C4-2B (cell line): ENCODE measurements around the gene TPRA1.

ENCODE experiments used
- H3K27ac ChIP-seq: fragments of 450-650 bp; 2 replicates; pipeline ENCODE4 v1.5.1; 2017
- ZFX ChIP-seq: fragments of 450-650 bp; IDR thresholded peaks from 2 replicates; pipeline ENCODE4 v1.6.1; 2017
- TF ChIP-seq, protein P1 (sequence below): fragments of 450-650 bp; conservative IDR thresholded peaks from 2 replicates; pipeline ENCODE4 v1.5.1; 2017; ENCODE audit warnings: mild to moderate bottlenecking

The TPRA1 gene

DNA sequence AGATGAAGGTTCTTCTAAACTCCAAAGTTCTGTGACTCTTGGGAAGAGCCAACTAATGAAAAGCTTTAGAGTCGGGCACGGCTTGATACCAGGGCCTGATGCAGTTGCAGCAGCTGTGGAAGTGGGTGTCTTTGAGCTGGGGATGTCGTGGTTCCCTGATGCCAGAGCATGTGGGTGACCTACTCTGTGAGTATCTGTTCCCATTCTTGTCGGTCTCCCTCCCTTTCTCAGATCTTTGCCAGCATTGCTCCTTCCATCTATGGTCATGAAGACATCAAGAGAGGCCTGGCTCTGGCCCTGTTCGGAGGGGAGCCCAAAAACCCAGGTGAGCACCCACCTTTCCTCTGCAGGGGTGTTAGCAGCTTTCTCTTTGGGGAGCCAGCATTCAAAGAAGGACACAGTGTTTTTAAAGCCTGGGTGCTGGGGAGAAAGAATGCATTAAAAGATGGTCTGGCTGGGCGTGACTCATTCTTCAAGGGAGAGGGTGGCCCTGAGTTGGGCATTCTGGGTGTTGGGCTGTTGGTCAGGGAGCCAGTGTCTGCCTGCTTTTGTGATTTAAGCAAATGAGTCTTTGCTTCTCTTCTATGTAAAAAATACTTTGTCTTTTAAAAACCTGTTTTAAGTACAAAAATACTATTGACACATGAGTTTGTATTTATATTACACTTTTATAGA is 25.2 kb upstream of the TPRA1 start:
- H3K27ac ChIP-seq, result no peak overlapping the region
- TF ChIP-seq, protein P1, sequence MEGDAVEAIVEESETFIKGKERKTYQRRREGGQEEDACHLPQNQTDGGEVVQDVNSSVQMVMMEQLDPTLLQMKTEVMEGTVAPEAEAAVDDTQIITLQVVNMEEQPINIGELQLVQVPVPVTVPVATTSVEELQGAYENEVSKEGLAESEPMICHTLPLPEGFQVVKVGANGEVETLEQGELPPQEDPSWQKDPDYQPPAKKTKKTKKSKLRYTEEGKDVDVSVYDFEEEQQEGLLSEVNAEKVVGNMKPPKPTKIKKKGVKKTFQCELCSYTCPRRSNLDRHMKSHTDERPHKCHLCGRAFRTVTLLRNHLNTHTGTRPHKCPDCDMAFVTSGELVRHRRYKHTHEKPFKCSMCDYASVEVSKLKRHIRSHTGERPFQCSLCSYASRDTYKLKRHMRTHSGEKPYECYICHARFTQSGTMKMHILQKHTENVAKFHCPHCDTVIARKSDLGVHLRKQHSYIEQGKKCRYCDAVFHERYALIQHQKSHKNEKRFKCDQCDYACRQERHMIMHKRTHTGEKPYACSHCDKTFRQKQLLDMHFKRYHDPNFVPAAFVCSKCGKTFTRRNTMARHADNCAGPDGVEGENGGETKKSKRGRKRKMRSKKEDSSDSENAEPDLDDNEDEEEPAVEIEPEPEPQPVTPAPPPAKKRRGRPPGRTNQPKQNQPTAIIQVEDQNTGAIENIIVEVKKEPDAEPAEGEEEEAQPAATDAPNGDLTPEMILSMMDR, result no peak
- no peak for TF ChIP-seq ZFX

- H3K27ac ChIP-seq, result no peak overlapping the region
- TF ChIP-seq, protein P1, result no peak
- TF ChIP-seq ZFX, result no peak
Observed at GRCh38 chr3:127614928-127615589, 24.5 kb upstream of the TPRA1 start.

- no peak for TF ChIP-seq ZFX
- TF ChIP-seq, protein P1, result no peak
- peak overlapping the region; percentile 61 for H3K27ac ChIP-seq
Observed at GRCh38 chr3:127613406-127613805, 22.9 kb upstream of the TPRA1 start.

DNA sequence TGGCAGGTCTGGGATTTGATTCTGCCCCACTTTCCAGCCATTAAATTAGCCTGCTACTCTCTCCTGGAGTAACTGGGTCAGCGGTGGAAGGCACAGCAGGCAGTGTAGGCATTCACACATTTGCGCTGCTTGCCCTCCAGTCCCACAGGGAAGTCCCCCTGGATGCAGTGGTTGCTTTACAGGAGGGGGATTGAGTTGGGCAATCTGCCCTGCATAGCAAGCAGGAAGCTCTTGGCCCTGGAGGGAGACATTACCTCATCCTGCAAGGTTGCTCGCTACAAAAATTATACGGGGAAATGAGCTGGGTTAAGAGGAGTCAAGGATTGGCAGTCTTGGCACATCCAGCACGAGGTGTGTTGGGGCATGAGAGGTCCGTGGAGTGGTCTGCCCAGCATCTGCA is 22.4 kb upstream of the TPRA1 start:
- TF ChIP-seq, protein P1, result no peak
- TF ChIP-seq ZFX, result no peak
- H3K27ac ChIP-seq, result peak overlapping the region; percentile 61

- peak overlapping the region; percentile 61; the same call in 1 of the 2 replicates for H3K27ac ChIP-seq
- TF ChIP-seq, protein P1, result no peak
- no peak for TF ChIP-seq ZFX
Observed at GRCh38 chr3:127611251-127611650, 20.7 kb upstream of the TPRA1 start.

DNA sequence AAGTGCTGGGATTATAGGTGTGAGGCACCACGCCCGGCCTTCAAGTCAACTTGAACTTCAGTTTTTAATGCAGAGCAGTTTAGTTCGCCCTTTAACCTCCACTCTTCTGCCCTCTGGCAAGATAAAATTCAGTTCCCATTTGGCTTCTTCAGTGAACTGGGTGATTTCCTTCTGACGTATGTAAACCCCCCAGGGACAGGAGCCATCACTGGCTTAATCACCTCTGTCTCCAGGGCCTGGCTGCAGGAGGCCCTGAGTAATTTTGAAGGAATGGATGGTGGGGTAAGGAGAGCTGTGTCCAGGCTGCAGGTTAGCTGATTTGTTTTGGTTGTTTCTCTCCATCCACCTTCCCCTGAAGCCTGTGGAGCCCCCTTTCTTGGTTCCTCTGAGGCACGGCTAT is 19.6 kb upstream of the TPRA1 start:
- no peak overlapping the region for H3K27ac ChIP-seq
- no peak for TF ChIP-seq ZFX
- TF ChIP-seq, protein P1, result no peak

DNA sequence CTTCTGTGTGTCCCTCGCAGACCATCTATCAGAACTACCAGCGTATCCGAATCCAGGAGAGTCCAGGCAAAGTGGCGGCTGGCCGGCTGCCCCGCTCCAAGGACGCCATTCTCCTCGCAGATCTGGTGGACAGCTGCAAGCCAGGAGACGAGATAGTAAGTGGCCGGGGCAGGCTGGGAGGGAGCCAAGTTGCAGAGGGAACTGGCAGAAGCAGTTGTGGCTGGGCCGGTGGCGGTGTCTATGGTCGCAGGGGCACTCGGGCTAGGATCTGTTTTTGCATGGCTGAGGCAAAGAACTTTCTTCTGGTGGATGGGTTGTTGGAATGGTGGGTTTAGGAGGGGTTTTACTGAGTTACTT is 17.8 kb upstream of the TPRA1 start:
- no peak for TF ChIP-seq ZFX
- TF ChIP-seq, protein P1, result no peak
- peak overlapping the region; percentile 71; the same call in 1 of the 2 replicates for H3K27ac ChIP-seq
